Measurements from ENCODE around the gene KDM4B. TPM values are rescaled to one million over a fixed set of nuclear protein-coding genes. Genes with fewer than 3 reads are reported as not detected.

The KDM4B gene
- total RNA-seq: 11.7 and 19.5 TPM in 2 replicates

DNA sequence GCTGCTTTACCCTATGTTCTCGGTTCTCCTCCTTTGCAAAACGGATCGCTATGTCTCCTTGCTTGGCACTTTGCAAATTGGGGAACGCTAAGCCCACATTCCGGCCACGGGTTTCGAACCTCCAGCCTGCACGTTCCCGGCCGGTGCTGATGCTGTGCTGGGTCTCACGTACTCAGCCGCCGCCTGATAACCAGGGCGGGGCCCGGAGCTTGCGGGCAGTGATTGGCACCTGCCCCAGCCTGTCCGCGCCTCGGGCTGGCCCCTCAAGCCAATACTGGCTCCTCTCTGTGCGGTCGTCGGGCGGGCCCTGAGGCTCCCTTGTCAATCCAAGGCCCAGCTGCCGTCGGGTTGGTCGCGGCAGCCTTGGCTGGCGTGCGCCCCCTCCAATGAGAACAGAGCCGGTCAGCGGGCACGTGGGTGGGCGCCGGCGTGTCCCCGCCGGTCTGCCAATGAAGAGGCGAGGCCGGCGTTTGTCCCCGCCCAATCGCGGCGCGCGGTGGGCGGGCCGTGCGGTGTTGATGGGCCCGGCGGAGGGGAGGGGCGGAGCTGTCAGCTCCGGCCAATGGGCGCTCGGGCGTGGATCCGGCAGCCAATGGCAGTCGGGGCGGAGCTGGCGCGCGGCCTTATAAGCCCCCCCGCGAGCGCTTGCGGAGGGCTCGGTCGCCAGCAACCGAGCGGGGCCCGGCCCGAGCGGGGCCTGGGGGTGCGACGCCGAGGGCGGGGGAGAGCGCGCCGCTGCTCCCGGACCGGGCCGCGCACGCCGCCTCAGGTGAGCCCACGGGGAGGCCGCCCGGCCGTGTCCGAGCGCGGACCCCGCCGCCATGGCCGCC, at the start of gene KDM4B:
KDM4B (plus strand) TSS at position 652 of the 830 bp plus-strand sequence. CDS start 63,778 bp downstream, outside the sequence.

Other genes with a start within 250 kb of the KDM4B start
- 36.4 and 48.0 TPM in 2 replicates for gene DPP9, start 245.3 kb upstream of the KDM4B start, total RNA-seq
- 11.9 and 13.7 TPM in 2 replicates for gene FEM1A, start 177.4 kb upstream of the KDM4B start, total RNA-seq
- 2.8 and 3.5 TPM in 2 replicates for gene TICAM1, start 137.4 kb upstream of the KDM4B start, total RNA-seq
- gene PLIN3, start 101.4 kb upstream of the KDM4B start, total RNA-seq: 299 and 426 TPM in 2 replicates
- not detected in 2 replicates for gene ARRDC5, start 66.2 kb upstream of the KDM4B start, total RNA-seq
- 35.4 and 127 TPM in 2 replicates for gene UHRF1, start 59.6 kb upstream of the KDM4B start, total RNA-seq

All from uterine smooth muscle cell (primary cell).